Liver (tissue), 9 donors: ENCODE measurements around the gene ARHGAP9. TPM values are rescaled to one million over a fixed set of nuclear protein-coding genes. Genes with fewer than 3 reads are reported as not detected.

Source experiments
- DNase-seq: peaks from one replicate; pipeline ENCODE4 v3.0.0-alpha.2; 2017; ENCODE audit warnings: low spot score
- H3K27ac ChIP-seq, 2 donors: one replicate each; pipeline ENCODE4 v1.7.0; 2013; ENCODE audit warnings: inconsistent platforms in 2 of 2, low read length in 2 of 2, control low read depth in 1 of 2, low read depth in 1 of 2, mild to moderate bottlenecking in 1 of 2
- H3K27me3 ChIP-seq, 4 donors: one replicate each; pipeline versions ENCODE4 v1.6.1 to v1.7.0; 2013; ENCODE audit warnings: low read length in 3 of 4, inconsistent platforms in 1 of 4, mild to moderate bottlenecking in 1 of 4, moderate library complexity in 1 of 4; ENCODE audit not compliant: control insufficient read depth in 4 of 4, insufficient read depth in 4 of 4
- H3K36me3 ChIP-seq, 4 donors: one replicate each; pipeline versions ENCODE4 v1.6.1 to v1.7.0; 2013; ENCODE audit warnings: low read length in 3 of 4, mild to moderate bottlenecking in 3 of 4, low read depth in 1 of 4, moderate library complexity in 1 of 4; ENCODE audit not compliant: control insufficient read depth in 4 of 4, insufficient read depth in 3 of 4
- H3K4me1 ChIP-seq, 4 donors: one replicate each; pipeline versions ENCODE4 v1.6.1 to v1.7.0; 2013; ENCODE audit warnings: low read length in 3 of 4, mild to moderate bottlenecking in 3 of 4, moderate library complexity in 1 of 4; ENCODE audit not compliant: control insufficient read depth in 4 of 4, insufficient read depth in 4 of 4
- H3K4me3 ChIP-seq, 3 donors: one replicate each; pipeline versions ENCODE4 v1.6.1 to v1.7.0; 2013; ENCODE audit warnings: low read length in 3 of 3, control low read depth in 1 of 3, low read depth in 1 of 3, mild to moderate bottlenecking in 1 of 3
- H3K9ac ChIP-seq, 2 donors: one replicate each; pipeline ENCODE4 v1.7.0; 2013; ENCODE audit warnings: low read length in 2 of 2, mild to moderate bottlenecking in 2 of 2, moderate library complexity in 2 of 2, control low read depth in 1 of 2, low read depth in 1 of 2
- H3K9me3 ChIP-seq, 4 donors: one replicate each; pipeline versions ENCODE4 v1.6.1 to v1.7.0; 2013; ENCODE audit warnings: low read length in 3 of 4; ENCODE audit not compliant: control insufficient read depth in 4 of 4
- FOXA1 ChIP-seq: IDR thresholded peaks from 2 replicates; pipeline ENCODE4 v1.6.1; 2016; ENCODE audit warnings: antibody characterized with exemption
- FOXA2 ChIP-seq: IDR thresholded peaks from 2 replicates; pipeline ENCODE4 v1.6.1; 2016; ENCODE audit warnings: antibody characterized with exemption
- GABPA ChIP-seq, 2 donors: IDR thresholded peaks in 1 of 2; conservative IDR thresholded peaks in 1 of 2; 2 replicates each; pipeline ENCODE4 v1.6.1; 2016; ENCODE audit warnings: antibody characterized with exemption in 2 of 2, mild to moderate bottlenecking in 1 of 2, moderate library complexity in 1 of 2
- HNF4A ChIP-seq, 2 donors: conservative IDR thresholded peaks; 2 replicates each; pipeline ENCODE4 v1.6.1; 2016; ENCODE audit warnings: antibody characterized with exemption in 2 of 2, mild to moderate bottlenecking in 2 of 2
- HNF4G ChIP-seq: IDR thresholded peaks from 2 replicates; pipeline ENCODE4 v1.6.1; 2016; ENCODE audit warnings: antibody characterized with exemption
- JUND ChIP-seq, 2 donors: IDR thresholded peaks; 2 replicates each; pipeline ENCODE4 v1.6.1; 2016; ENCODE audit warnings: antibody characterized with exemption in 2 of 2
- NR2F2 ChIP-seq: IDR thresholded peaks from 2 replicates; pipeline ENCODE4 v1.6.1; 2016; ENCODE audit warnings: antibody characterized with exemption
- RAD21 ChIP-seq, 2 donors: IDR thresholded peaks; 2 replicates each; pipeline ENCODE4 v1.6.1; 2016; ENCODE audit warnings: antibody characterized with exemption in 2 of 2, mild to moderate bottlenecking in 2 of 2
- RXRA ChIP-seq, 2 donors: IDR thresholded peaks; 2 replicates each; pipeline ENCODE4 v1.6.1; 2017 to 2018; ENCODE audit warnings: antibody characterized with exemption in 2 of 2, mild to moderate bottlenecking in 1 of 2
- SP1 ChIP-seq: IDR thresholded peaks from 2 replicates; pipeline ENCODE4 v1.6.1; 2018; ENCODE audit warnings: antibody characterized with exemption, mild to moderate bottlenecking
- TAF1 ChIP-seq: conservative IDR thresholded peaks from 2 replicates; pipeline ENCODE4 v1.6.1; 2016; ENCODE audit warnings: antibody characterized with exemption, mild to moderate bottlenecking
- YY1 ChIP-seq: IDR thresholded peaks from 2 replicates; pipeline ENCODE4 v1.6.1; 2016; ENCODE audit warnings: antibody characterized with exemption, mild to moderate bottlenecking
- WGBS: extraction: QIAGEN DNeasy Blood & Tissue Kit; methylation state at CpG from one replicate; pipeline ENCODE4 v1.1.7; 2013; 5-methylcytosine and 5-hydroxymethylcytosine counted together
- polyA plus RNA-seq, 2 donors: library from polyadenylated mRNA; stranded (reverse) in 1 of 2; unstranded in 1 of 2; fragments of 200-250 nt in 1 of 2; fragments of >200 nt in 1 of 2; fragmentation: Nextera tagmentation in 1 of 2; extraction: Ambion mirVana in 1 of 2; gene quantifications; one replicate each; pipeline versions ENCODE4 v1.2.1 to v1.2.3, GENCODE V29; 2013 to 2015
- total RNA-seq, 2 donors: library from RNA; depleted of rRNA; stranded (reverse); fragments of >200 nt; gene quantifications; one replicate each; pipeline ENCODE4 v1.2.3, GENCODE V29; 2014
- TF ChIP-seq, protein P1 (sequence below): IDR thresholded peaks from 2 replicates; pipeline ENCODE4 v1.6.1; 2016; ENCODE audit warnings: antibody characterized with exemption, mild to moderate bottlenecking
- TF ChIP-seq, protein P2 (sequence below): IDR thresholded peaks from 2 replicates; pipeline ENCODE4 v1.6.1; 2016; ENCODE audit warnings: antibody characterized with exemption
- TF ChIP-seq, protein P3 (sequence below): fragments of 150-350 bp; IDR thresholded peaks from 2 replicates; pipeline ENCODE4 v1.5.1; 2017; ENCODE audit warnings: improper control_type of control experiment, low read depth, low read length; ENCODE audit not compliant: missing input control
- TF ChIP-seq, protein P4 (sequence below): IDR thresholded peaks from 2 replicates; pipeline ENCODE4 v1.6.1; 2016; ENCODE audit warnings: antibody characterized with exemption
- TF ChIP-seq, protein P5 (sequence below): IDR thresholded peaks from 2 replicates; pipeline ENCODE4 v1.6.1; 2016; ENCODE audit warnings: antibody characterized with exemption
- donor health status: healthy.
- donor health status: healthy.
- donor health status: healthy.
- donor health status: healthy.
- donor health status: healthy.

ARHGAP9 gene
- total and polyA plus RNA-seq, 4 donors: 3.0 to 12.0 (median 7.1) TPM

DNA sequence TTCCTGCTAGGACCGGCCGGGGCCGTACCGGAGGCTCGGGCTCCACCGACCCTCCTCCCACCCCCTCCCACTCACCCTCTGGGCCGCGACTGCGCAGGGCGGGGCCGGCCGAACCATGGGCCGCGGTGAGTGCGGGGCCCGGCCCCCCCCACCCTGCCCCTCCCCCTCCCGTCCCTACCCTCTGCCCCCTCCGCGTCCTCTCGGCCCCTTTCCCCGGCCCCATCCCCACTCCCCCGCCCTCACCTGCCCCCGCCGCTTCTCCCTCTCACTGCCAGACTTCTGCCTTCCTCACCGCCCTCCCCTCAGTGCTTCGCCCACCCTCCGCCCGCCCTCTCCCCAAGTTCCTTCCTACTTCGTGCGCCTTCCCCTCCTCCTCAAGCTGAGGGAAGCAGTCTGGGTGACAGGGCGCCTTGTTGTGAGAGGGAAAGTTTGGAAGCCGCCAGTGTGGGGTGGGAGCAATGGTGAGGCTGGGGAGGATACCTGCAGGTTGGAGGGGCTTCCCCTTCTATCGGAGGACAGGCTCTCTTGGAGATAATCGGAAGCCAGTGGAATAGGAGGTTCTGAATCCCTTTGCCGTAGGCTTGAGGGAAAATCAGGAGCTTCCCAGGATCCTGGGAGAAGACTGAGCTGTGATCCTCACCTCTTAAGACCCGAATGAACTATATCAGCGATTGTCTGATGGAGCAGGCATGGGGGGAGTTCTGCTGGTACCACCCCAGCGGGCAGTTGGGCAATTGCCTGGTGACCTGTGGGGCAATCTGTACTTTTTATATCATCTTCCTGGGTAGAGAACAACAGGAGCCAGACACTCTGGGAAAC is 43.4 kb upstream of the ARHGAP9 start:
- H3K9me3 ChIP-seq: no peaks in the 10 kb centered on the region
- H3K36me3 ChIP-seq: peaks cover 10 to 19% (median 16%) of the 10 kb centered on the region in 4 donors
- H3K4me1 ChIP-seq: peaks cover 9 to 50% (median 36%) of the 10 kb centered on the region in 4 donors
- H3K4me3 ChIP-seq: peak overlapping the region; percentile 63 to 96 (median 82)
- no peak for DNase-seq
- 2% methylated on average over 38 of the region's 38 CpGs for WGBS
- no peaks in the 10 kb centered on the region for H3K27me3 ChIP-seq
- TF ChIP-seq JUND (IDR thresholded peaks at IDR 0.05): no peak
- peak; percentile 37 to 60 for TF ChIP-seq HNF4A (conservative IDR thresholded peaks at IDR 0.05)
- TF ChIP-seq, protein P1, sequence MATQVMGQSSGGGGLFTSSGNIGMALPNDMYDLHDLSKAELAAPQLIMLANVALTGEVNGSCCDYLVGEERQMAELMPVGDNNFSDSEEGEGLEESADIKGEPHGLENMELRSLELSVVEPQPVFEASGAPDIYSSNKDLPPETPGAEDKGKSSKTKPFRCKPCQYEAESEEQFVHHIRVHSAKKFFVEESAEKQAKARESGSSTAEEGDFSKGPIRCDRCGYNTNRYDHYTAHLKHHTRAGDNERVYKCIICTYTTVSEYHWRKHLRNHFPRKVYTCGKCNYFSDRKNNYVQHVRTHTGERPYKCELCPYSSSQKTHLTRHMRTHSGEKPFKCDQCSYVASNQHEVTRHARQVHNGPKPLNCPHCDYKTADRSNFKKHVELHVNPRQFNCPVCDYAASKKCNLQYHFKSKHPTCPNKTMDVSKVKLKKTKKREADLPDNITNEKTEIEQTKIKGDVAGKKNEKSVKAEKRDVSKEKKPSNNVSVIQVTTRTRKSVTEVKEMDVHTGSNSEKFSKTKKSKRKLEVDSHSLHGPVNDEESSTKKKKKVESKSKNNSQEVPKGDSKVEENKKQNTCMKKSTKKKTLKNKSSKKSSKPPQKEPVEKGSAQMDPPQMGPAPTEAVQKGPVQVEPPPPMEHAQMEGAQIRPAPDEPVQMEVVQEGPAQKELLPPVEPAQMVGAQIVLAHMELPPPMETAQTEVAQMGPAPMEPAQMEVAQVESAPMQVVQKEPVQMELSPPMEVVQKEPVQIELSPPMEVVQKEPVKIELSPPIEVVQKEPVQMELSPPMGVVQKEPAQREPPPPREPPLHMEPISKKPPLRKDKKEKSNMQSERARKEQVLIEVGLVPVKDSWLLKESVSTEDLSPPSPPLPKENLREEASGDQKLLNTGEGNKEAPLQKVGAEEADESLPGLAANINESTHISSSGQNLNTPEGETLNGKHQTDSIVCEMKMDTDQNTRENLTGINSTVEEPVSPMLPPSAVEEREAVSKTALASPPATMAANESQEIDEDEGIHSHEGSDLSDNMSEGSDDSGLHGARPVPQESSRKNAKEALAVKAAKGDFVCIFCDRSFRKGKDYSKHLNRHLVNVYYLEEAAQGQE: no peak
- TF ChIP-seq, protein P2, sequence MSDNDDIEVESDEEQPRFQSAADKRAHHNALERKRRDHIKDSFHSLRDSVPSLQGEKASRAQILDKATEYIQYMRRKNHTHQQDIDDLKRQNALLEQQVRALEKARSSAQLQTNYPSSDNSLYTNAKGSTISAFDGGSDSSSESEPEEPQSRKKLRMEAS: no peak
- TF ChIP-seq TAF1: no peak
- no peak for TF ChIP-seq SP1
- peak; percentile 19 for TF ChIP-seq YY1
- TF ChIP-seq HNF4G: no peak
- TF ChIP-seq FOXA2: no peak
- TF ChIP-seq FOXA1: no peak
- TF ChIP-seq, protein P3, sequence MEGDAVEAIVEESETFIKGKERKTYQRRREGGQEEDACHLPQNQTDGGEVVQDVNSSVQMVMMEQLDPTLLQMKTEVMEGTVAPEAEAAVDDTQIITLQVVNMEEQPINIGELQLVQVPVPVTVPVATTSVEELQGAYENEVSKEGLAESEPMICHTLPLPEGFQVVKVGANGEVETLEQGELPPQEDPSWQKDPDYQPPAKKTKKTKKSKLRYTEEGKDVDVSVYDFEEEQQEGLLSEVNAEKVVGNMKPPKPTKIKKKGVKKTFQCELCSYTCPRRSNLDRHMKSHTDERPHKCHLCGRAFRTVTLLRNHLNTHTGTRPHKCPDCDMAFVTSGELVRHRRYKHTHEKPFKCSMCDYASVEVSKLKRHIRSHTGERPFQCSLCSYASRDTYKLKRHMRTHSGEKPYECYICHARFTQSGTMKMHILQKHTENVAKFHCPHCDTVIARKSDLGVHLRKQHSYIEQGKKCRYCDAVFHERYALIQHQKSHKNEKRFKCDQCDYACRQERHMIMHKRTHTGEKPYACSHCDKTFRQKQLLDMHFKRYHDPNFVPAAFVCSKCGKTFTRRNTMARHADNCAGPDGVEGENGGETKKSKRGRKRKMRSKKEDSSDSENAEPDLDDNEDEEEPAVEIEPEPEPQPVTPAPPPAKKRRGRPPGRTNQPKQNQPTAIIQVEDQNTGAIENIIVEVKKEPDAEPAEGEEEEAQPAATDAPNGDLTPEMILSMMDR: peak; percentile 1
- no peak for TF ChIP-seq GABPA (IDR thresholded peaks at IDR 0.05 in 1 of 2, conservative IDR thresholded peaks at IDR 0.05 in 1 of 2)
- TF ChIP-seq, protein P4, sequence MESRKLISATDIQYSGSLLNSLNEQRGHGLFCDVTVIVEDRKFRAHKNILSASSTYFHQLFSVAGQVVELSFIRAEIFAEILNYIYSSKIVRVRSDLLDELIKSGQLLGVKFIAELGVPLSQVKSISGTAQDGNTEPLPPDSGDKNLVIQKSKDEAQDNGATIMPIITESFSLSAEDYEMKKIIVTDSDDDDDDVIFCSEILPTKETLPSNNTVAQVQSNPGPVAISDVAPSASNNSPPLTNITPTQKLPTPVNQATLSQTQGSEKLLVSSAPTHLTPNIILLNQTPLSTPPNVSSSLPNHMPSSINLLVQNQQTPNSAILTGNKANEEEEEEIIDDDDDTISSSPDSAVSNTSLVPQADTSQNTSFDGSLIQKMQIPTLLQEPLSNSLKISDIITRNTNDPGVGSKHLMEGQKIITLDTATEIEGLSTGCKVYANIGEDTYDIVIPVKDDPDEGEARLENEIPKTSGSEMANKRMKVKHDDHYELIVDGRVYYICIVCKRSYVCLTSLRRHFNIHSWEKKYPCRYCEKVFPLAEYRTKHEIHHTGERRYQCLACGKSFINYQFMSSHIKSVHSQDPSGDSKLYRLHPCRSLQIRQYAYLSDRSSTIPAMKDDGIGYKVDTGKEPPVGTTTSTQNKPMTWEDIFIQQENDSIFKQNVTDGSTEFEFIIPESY: no peak
- TF ChIP-seq NR2F2: peak; percentile 40
- peak in 1 of 2 donors; percentile 17 for TF ChIP-seq RXRA (IDR thresholded peaks at IDR 0.05)
- TF ChIP-seq, protein P5, sequence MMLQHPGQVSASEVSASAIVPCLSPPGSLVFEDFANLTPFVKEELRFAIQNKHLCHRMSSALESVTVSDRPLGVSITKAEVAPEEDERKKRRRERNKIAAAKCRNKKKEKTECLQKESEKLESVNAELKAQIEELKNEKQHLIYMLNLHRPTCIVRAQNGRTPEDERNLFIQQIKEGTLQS: no peak
- no peak for TF ChIP-seq RAD21 (IDR thresholded peaks at IDR 0.05)
- H3K9ac ChIP-seq: peak overlapping the region; percentile 83 to 96
- peak overlapping the region; percentile 92 to 95 for H3K27ac ChIP-seq
